ENCODE results near the gene ZNF616. TPM values are rescaled to one million over a fixed set of nuclear protein-coding genes. Genes with fewer than 3 reads are reported as not detected.
"Not testable (repeated sequence)": the region's sequence is repeated elsewhere in the genome, so short reads cannot be mapped to it uniquely, and the experiment has no call there.

ZNF616 gene
- total RNA-seq, 1 donor from 2014 or later: 7.2 TPM

- DNase-seq (ENCODE audit: low spot score): no peak
Observed at GRCh38 chr19:52112624-52113023, 27.1 kb downstream of the ZNF616 start.

- DNase-seq (ENCODE audit: low spot score): no peak
Observed at GRCh38 chr19:52110780-52111179, 29.0 kb downstream of the ZNF616 start.

DNA sequence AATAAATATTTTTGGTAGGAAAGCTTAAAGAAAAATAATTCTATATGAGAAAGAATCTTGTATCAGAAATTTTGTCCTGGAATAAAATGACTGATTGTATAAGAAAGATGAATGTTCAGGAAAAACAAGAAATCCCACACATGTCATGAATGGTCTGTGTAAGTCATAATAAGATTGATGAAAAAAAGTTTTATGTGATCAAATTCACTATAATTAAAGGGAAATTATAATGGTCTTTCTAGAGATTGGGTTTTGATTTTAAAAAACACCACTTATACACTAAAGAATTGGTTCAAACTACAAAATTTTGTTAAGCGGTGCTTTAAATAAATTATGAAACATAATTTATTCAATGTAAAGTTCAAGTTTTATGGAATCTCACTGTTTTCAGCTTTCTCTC lies 37.0 kb downstream of the ZNF616 start:
- no peak for DNase-seq (ENCODE audit: low spot score)

DNA sequence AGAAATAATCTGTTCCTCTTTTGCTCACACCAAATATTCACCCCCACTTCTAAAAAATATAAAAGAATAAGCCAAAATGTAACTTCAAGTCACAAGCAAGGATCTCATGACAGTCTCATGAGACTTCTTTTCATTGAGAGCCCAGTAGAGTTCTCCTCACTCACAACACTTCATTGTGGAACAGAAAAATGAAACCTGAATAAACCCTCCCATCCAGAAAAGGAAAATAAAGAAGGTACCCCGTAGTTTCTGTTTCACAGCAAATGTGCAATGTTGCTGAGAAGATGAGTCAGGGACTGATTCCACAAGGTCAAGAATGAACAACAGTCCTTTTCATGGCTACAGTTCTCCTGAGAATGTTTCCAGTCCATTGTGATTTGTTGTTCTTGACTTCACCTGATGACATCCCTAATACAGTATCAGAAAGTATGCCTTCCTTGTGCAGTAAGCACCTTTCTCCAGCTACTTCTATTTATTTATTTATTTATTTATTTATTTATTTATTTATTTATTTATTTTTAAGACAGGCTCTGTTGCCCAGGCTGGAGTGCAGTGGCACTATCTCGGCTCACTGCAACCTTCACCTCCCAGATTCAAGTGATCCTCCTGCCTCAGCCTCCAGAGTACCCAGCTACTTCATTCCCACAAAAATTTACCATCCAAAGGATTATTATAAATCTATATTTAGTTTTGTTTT lies 37.7 kb downstream of the ZNF616 start:
- DNase-seq (ENCODE audit: low spot score): no peak

GRCh38 chr19:52099497-52100138 lies 40.1 kb downstream of the ZNF616 start:
- no peak for DNase-seq (ENCODE audit: low spot score)

- not testable (repeated sequence) for DNase-seq (ENCODE audit: low spot score)
Observed at GRCh38 chr19:52096416-52096815, 43.3 kb downstream of the ZNF616 start.

DNA sequence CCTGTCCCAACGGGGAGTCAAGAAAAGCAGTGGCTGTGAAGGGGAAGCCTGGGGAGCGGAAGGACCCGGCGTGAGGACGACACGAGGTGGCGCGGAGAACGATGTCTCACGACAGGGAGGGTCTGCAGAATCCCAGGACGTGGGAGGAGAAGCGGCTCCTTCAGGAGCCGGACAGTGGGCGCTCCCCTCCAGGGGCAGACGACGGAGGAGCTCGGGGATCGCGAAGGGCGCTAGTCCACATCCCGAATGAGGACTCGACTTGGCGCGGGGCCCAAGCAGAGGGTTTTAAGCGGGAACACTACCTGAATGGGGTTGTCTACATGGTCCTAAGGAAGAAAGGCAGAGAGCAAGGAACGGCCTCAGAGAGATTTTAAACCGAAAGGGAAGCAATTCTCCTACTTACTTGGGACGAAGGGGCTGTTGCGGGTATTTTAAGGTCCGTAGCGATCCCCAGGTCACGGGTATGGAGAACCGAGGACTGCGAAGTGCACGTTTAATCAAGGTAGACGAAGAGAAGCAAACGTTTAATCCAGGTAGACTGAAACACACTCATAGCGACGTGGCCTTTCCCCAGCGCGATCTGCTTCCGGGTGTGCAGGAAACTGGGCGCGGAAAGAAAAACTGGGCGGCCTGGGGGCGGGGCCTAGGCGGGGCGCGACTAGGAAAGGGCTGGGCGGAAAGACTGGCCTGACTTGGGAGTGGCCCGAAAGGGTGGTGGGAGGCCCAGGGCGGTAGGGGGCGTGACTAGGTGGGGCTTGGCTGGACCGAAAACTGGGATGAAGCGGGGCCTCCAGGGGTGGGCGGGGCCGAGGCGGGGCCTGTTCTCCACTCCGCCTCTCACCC lies 44.3 kb downstream of the ZNF616 start, which contains the start of gene ZNF841:
Gene ZNF841 (minus strand): TSS at position 594 of the 843 bp plus-strand sequence. CDS start 10,964 bp downstream, outside the sequence.
- peak; percentile 97 for DNase-seq (ENCODE audit: low spot score)

DNA sequence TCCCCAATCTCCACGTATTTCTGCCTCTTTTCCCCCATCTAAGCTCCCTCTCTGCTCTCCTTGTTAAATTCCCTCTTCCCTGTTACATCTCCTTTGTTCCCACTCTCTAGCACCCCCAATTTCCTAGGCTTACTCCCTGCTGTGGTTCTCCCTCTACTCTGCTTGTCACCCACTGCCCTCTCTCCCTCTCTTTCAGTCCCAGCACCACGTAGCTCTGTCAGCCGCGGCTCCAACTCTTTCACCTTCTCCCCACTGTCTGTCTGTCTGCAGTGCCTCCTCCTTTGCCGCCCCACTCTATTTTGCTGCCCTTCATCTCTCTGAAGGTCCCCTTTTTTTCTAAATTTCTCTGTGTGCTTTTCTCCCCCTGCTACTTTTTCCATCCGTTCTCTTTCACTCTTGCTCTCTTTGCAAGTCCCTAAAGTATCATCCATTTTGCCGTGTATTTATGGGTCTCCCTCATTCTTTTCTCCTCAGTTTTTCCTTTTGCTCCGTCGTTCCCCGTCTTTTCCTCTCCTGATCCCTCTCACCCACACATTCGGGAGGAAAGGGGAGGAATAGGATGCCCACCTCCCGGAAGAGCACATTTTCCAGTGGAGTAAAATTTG lies 45.1 kb downstream of the ZNF616 start:
- no peak for DNase-seq (ENCODE audit: low spot score)

DNA sequence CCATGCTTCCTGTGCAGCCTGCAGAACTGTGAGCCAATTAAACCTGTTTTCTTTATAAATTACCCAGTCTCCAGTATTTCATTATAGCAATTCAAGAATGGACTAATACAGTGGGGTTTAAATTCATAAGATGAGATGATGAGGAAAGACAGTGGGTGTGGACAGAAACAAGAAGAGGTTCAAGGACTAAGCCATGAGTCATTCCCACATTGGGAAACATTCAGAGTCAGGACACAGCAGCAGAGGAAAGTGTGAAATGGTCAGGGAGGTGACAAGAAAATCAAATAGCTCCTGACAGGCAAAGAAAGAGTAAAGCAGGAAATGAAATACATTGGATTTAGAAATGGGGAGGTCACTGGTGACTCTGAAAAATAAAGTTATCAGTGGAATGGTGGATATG lies 53.3 kb downstream of the ZNF616 start:
- DNase-seq (ENCODE audit: low spot score): no peak

DNA sequence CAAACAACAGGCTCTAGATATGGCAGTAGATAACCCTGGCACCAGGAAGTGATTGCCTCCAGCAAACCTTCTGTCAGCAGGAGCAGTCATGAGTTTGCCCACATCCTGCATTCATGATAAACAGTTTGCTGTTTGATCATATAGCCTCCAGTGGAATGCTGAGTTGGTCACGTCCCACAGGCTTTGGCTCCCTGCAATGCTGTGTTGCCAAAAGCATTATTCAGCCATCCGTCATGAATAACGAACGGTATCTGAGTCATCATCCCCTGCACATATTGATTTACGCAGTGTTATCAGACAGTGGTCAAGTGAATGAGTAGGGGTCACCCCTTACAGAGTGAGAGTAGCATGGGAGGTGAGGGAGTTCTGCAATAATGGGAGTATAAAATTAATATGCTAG lies 69.2 kb downstream of the ZNF616 start:
- DNase-seq (ENCODE audit: low spot score): no peak

DNA sequence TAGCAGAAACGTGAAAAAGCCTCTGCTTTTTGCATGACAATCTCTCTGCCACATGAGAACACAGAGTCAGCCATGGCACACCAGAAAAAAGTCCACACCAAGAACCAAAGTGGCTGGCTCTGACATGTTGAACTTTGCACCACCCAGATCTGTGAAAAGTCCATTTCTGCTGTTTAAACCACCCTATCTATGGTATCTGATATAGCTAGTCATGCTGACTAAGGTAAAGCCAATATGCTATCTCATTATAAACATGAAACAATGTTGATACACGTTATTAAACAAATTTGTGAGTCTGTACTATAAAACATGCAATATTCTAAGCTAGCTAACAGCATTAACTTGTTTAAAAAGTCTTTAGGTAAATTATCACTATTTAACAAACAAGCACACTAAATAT lies 70.1 kb downstream of the ZNF616 start:
- no peak for DNase-seq (ENCODE audit: low spot score)

- DNase-seq (ENCODE audit: low spot score): no peak
Observed at GRCh38 chr19:52066258-52066863, 73.4 kb downstream of the ZNF616 start.

DNA sequence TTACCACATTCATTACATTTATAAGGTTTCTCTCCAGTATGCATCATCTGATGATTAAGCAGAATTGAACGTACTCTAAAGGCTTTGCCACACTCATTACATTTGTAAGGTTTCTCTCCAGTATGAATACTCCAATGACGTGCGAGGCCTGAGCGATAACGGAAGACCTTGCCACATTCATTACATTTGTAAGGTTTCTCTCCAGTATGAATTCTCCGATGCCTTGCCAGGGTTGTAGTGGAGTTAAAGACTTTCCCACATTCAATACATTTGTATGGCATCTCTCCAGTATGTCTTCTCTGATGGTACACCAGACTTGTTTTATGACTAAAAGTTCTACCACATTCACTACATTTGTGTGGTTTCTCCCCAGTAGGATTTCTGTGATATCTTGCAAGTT lies 74.3 kb downstream of the ZNF616 start:
- DNase-seq (ENCODE audit: low spot score): no peak

Other genes starting within 250 kb of the ZNF616 start
- 7.7 TPM for gene ZNF649, start 234.9 kb downstream of the ZNF616 start, total RNA-seq
- 5.1 TPM for gene ZNF613, start 212.5 kb downstream of the ZNF616 start, total RNA-seq
- gene ZNF350, start 153.1 kb downstream of the ZNF616 start, total RNA-seq: 9.7 TPM
- gene ZNF615, start 131.7 kb downstream of the ZNF616 start, total RNA-seq: 6.3 TPM
- gene ZNF614, start 111.6 kb downstream of the ZNF616 start, total RNA-seq: 7.4 TPM
- gene ZNF432, start 91.1 kb downstream of the ZNF616 start, total RNA-seq: 13.6 TPM
- 17.9 TPM for gene ZNF841, start 44.2 kb downstream of the ZNF616 start, total RNA-seq
- 8.2 TPM for gene ZNF836, start 31.7 kb upstream of the ZNF616 start, total RNA-seq
- gene PPP2R1A, start 50.1 kb upstream of the ZNF616 start, total RNA-seq: 184 TPM
- 10.1 TPM for gene ZNF766, start 129.6 kb upstream of the ZNF616 start, total RNA-seq
- gene ZNF480, start 157.2 kb upstream of the ZNF616 start, total RNA-seq: 10.1 TPM
- gene ZNF610, start 196.3 kb upstream of the ZNF616 start, total RNA-seq: 1.1 TPM
- 13.6 TPM for gene ZNF880, start 230.0 kb upstream of the ZNF616 start, total RNA-seq

Measured in mesenteric fat pad (tissue), 1 donor.